Measurements from ENCODE around the gene FAM13A.

- TF ChIP-seq RBAK (CRISPR knock-in tag; IDR thresholded peaks at IDR 0.05): no peak
- TF ChIP-seq SNAPC5 (CRISPR knock-in tag; IDR thresholded peaks at IDR 0.05; ENCODE audit: borderline replicate concordance): no peak
- TF ChIP-seq CERS6 (CRISPR knock-in tag; IDR thresholded peaks at IDR 0.05): no peak
- no peak for TF ChIP-seq ZNF354B (CRISPR knock-in tag; IDR thresholded peaks at IDR 0.05)
- TF ChIP-seq ZNF543 (CRISPR knock-in tag; IDR thresholded peaks at IDR 0.05): no peak
- TF ChIP-seq CBX5 (CRISPR knock-in tag; IDR thresholded peaks at IDR 0.05; ENCODE audit: borderline replicate concordance): no peak
- TF ChIP-seq TEAD2 (CRISPR knock-in tag; IDR thresholded peaks at IDR 0.05): no peak
- no peak for TF ChIP-seq CHD4 (IDR thresholded peaks at IDR 0.05; ENCODE audit: borderline replicate concordance, low read length)
- TF ChIP-seq MAFF (IDR thresholded peaks at IDR 0.05; ENCODE audit: low read depth, low read length): no peak
- no peak for TF ChIP-seq USF2 (IDR thresholded peaks at IDR 0.05; ENCODE audit: low read depth, low read length)
- no peak for TF ChIP-seq USF2 (CRISPR knock-in tag; IDR thresholded peaks at IDR 0.05; ENCODE audit: borderline replicate concordance)
- no peak for TF ChIP-seq POLR2AphosphoS5 (IDR thresholded peaks at IDR 0.05; ENCODE audit: low read depth, low read length)
These were observed 375.8 kb downstream of the FAM13A start for GRCh38 chr4:88681209-88681608.
